ENCODE measurements around the gene ATP10A.
"Not testable (repeated sequence)": the region's sequence is repeated elsewhere in the genome, so short reads cannot be mapped to it uniquely, and the experiment has no call there.

ATP10A gene

GRCh38 chr15:25770618-25771337, 92.3 kb downstream of the ATP10A start:
- no peak for DNase-seq

DNA sequence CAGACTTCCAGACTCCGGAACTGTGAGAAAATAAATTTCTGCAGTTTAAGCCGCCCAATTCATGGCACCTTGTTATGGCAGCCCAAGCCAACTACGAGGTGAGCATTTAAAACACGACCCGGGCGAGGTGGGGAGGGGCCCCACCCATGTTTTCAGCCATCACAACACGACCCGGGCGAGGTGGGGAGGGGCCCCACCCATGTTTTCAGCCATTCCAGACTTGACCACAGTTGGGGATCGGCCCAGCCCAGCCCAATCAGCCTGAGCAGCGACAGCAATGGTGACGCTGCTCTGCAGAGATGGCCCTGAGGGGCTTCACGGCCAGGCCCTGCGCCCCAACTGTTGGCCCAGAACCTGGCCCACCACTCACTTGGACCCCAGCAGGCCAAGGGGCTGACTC, 93.1 kb downstream of the ATP10A start:
- DNase-seq: no peak

DNA sequence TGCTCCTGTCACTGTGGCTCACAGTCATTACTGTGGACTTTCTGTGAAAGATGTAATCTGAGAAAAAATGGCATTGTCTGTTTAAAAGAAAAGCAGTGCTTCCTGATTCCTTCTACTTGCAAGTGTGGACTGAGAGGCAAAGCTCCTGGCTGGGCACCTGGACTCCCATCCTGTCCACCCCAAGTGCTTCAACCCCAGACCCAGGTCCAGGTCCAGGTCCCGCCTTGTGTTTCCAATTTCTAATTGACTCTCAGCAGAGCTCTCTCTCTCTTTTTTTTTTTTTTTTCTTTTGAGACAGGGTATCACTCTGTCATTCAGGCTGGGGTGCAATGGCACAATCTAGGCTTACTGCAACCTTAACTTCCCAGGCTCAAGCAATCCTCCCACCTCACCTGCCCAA, 94.9 kb downstream of the ATP10A start:
- DNase-seq: no peak

DNA sequence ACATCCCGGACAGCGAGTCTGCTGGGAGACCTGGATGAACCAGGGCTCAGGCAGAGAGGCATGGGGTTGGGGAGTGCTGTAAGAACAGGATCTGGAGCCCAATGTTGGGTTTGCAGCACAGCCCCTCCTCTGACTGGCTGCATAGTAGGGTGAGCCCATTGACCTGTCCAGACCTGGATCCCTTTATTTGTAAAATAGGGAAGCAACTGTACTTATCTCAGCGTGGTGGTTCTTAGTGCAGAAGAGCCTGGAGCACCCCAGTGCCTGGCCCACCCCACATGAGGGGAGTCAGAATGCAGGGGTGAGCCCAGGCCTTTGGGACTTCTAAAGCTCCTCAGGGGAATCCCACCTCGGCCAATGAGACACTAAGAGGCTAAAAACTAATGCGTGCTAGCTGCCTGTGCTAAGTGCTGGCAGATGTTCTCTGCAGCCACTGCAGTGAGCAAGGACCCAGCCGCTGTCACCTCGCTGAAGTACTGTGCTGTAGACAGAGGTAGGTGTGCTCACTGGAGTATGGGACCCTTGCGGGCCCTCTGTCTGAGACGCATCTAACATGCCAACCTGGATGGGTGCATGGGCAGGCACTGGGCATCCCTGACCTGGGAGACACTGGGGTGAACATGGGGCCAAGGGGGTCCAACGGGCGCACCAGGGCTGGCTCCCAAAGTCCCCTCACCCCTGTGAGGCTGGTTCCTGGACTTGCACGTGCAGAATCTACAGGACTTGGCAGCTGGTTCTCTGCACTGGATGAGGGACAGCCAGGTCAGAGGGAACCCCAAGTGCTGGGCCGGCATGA, 95.6 kb downstream of the ATP10A start:
- no peak for DNase-seq

DNA sequence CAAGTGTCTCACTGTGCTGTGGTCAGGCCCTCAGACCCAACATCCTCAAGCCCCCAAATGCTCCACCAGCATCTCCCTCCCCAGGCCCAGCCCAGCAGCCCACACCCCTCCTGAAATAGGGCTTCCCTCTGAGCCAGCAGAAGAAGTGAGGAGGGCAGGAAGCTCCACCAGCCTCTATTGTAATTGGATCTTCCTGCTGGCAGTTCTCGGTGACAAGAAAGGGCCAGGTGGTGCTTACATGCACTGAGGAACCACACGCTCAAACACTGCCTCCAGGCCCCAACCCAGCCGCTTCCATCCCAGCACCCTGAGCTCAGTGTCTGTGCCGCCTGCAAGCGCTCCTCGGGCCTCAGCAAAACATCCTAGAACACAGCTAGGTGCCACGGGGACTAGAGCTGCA, 96.7 kb downstream of the ATP10A start:
- DNase-seq: no peak

DNA sequence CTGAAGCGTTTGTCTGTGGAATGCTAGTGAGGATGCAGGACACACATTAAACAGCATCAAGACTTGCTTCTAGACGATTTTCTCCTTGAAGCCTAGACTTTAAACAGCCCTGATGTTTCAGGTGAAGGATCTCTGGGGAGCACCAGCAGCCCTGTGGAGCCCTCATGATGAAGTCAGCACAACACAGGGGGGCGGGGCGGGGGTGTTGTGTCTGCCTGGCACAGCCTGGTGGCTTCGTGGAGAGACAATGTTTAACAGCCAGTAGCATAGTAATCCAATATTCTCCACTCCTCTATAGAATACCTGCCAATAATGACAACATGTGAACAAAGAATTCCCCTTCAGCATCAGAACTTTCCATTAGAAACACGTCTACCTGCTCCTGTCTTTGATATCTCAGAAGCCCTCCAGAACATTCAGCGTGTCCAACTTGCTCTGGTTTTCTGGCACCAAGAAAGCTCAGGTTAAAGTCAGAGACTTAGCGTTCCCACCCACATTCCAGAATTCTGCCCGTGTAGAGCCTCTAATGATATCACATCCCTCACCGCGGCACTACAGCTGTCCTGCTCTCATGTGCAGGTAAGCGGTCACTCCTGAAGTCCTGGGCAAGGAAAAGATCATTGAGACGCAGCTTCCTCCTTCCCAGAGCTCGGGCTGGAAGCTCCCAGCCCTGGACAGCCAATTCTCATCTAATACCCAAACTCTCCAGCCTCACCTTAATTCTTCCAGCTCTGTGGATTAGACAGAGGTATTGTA, 98.0 kb downstream of the ATP10A start:
- DNase-seq: no peak

DNA sequence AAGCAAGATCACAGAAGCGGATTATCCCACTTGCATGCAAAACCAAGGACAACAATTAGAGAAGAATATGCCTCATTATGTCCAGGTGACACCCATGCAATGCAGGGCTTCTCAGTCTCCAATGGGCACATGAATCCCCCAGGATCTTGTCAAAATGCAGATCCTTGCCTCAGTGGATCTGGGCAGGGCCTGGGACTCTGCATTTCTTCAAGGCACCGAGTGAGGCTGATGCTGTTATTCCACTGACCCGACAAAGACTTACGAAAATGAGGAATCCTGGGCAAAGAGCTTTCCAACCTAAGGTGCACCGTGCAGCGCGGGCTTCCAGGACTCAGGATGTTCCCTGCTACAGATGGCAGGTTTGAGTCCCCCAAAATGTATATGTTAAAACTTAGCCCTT, 99.2 kb downstream of the ATP10A start:
- no peak for DNase-seq

- no peak for DNase-seq
Observed at GRCh38 chr15:25763331-25763751, 99.8 kb downstream of the ATP10A start.

GRCh38 chr15:25761971-25762662, 101.0 kb downstream of the ATP10A start:
- DNase-seq: no peak

DNA sequence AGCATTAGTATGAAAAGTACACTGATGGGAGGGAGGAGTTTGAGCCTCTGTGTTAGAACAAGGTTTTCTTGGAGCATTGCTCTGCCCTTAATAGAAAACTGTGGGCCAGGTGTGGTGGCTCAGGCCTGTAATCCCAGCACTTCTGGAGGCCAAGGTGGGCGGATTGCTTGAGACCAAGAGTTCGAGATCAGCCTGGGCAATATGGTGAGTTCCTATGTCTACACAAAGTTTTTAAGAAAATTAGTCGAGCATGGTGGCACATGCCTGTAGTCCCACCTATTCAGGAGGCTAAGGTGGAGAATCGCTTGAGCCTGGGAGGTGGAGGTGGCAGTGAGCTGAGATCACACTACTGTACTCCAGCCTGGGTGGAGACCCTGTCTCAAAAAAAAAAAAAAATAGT, 103.7 kb downstream of the ATP10A start:
- no peak for DNase-seq

- DNase-seq: not testable (repeated sequence)
Observed at GRCh38 chr15:25758612-25759011, 104.5 kb downstream of the ATP10A start.

DNA sequence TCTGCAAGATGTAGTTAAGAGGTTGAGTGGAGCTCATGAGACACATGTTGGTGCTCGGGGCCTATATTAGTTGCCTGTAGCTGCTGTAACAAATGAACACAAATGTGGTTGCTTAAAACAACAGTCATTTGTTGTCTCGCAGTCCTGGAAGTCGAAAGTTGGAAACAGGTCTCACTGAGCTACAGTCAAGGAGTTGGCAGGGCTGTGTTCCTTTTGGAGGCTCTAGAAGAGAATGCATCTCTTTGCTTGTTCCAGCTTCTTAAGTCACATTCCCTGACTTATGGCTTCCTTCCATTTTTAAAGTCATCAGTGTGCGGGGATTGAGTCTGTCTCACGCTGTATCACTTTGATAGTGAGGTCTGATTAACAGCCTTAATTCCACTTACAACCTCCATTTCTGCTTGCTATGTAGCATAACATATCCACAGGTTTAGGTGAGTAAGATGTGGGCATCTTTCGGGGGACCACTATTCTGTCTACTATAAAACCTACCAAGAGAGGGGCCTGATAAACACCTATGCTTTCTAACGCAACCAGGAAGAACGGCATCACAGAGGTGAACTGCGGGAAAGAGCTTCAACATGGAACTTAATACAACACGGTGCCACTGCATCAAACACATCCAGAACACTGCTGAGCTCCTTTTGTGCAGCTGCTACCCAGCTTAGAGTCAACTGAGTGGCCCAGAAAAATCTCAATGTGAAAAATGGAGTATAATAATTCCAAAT, 119.4 kb downstream of the ATP10A start:
- DNase-seq: no peak

DNA sequence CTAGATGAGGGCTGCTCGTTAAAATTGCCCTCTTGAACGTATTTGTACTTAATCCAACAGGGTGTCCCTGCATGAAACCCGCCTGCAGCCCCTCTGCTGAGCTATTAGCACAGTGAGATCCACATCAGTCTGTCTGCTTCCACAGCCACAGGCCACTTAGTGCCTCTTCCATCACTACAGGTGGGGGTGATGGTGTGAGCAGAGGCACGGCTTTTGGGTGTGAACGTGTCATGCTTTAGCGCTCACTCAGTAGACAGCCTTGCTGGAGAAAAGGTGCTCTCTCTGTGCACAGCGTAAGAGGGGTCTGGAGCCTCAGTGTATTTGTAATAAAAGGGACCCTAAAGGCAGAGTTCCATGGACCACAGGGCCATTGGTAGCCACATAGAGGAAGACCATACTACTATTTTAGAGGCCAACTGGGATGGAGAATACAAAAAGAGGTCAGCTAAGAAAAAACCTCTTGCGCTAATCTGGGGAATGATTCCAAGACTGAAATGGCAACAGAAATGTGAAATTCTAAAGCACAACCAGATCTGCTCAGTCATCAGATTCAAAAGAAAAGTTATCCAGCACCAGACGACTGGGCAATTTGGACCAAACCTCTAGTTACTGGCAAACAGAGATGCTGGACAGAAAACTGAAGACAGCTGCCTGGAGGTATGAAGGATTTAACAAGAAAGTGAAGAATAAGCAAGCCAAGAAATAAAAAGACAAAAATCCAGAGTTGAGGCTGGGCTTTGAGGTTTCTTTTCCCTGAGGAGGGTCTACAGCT, 120.2 kb downstream of the ATP10A start:
- no peak for DNase-seq

GRCh38 chr15:25742041-25742730, 120.9 kb downstream of the ATP10A start:
- DNase-seq: no peak

GRCh38 chr15:25741256-25741580, 121.9 kb downstream of the ATP10A start:
- DNase-seq: no peak

DNA sequence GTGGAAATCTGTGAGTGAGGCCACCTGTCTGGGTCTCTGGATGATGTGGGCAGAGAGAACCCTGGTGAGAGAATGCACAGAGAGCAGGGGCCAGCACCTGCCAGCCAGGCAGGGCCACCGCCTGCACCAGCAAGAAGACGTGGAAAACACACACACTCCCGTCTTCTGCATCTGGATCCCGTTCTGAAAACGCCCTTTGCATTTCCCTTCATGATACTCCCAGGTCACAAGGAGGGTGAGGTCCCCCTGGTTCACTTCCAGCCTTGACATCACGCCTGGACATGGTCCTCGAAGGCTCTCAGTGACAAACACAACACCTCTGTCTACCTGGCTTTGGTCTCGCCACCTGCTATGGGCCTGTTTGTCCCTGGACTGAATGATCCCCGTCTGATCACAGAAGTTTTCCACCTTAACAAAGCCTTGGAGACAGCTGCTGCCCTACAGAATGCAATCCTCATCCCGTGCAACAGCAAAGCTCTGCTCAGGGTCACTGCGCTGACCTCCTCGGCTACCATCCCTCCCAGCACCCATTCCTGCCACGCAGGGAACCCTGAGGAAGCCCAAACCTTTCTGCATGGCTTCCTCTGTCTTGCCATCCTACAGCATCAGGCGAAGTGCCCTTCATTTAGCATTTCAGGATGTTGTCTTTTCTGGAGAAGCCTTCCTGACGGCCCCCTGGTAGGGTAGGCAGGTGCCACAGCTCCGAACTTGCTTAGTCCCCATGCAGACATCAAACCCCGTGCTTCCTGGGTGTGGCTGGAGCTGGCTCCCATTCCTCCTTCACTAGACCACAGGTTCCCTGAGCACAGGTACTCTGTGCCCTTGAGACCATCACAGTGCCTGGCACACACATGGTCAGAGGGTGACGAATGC, 122.5 kb downstream of the ATP10A start:
- DNase-seq: no peak

- peak in 1 of 2 donors; percentile 16 for DNase-seq
Observed at GRCh38 chr15:25739687-25740121, 123.4 kb downstream of the ATP10A start.

DNA sequence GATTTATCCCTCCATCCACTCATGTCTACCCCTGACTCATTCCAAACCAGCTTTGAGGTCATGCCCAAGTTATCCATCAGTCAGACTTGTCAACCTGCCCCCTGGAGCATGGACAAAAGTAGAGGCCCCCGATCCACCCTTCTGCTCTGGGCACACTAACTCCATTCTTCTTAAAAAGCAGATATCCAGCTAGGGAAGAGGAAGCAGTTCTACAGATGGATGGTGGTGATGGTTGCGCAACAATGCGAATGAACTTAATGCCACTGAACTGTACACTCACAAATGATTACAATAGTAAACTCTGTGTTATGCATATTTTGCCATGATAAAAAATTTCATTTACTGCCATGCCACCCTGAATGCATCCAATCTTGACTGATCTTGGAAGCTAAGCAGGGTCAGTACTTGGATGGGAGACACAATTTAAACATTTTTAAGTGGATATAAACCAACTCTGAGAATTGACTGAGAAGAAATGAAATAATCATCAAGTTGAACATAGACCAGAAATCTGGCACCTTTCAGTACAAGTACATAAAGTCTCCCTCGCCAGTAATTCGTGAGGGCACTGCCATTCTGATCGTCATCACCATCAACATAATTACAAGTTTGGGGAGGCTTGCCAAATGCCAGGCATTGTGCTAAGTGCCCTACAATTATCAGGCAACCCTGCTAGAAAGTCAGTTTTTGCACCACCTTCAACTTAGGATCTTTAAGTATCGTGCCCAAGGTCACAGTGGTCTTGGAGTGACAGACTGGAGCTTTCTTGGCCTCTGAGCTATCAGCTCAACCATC, 124.8 kb downstream of the ATP10A start:
- no peak for DNase-seq

- no peak for DNase-seq
Observed at GRCh38 chr15:25737218-25737643, 125.9 kb downstream of the ATP10A start.

All from stimulated activated CD4-positive, alpha-beta T cell treated with anti-CD3 and anti-CD28 coated beads, Interleukin-2, amount 100 ng/mL, for 48 hours (primary cell).